B cell (primary cell): ENCODE results near the gene COL6A5. TPM values are rescaled to one million over a fixed set of nuclear protein-coding genes. Genes with fewer than 3 reads are reported as not detected.

Source experiments
- ATAC-seq: fragments of 200-7000 bp; cut with Tn5 transposase; one replicate; pipeline ENCODE4 v1.10.0; 2021; ENCODE audit warnings: low read depth, mild to moderate bottlenecking, moderate number of reproducible peaks, moderate library complexity
- CTCF ChIA-PET: fragments of 350-600 bp; sonication (Branson Sonifier 250); formaldehyde crosslinking; loops from one replicate; lab custom pipeline; 2021; ENCODE audit warnings: antibody characterized with exemption, inconsistent platforms; lab: Charles Lee
- POLR2A ChIA-PET: fragments of 350-600 bp; sonication (Branson Sonifier 250); formaldehyde crosslinking; loops from one replicate; lab custom pipeline; 2021; ENCODE audit warnings: antibody characterized with exemption; lab: Charles Lee
- DNase-seq: peaks from one replicate; pipeline ENCODE4 v3.0.0; 2013
- H2AFZ ChIP-seq: 2 replicates; pipeline ENCODE4 v1.6.1; 2012; ENCODE audit warnings: mild to moderate bottlenecking, low read depth, low read length; ENCODE audit not compliant: insufficient read depth, poor library complexity, severe bottlenecking
- H3K27ac ChIP-seq, 2 donors: 1 replicate in 1 of 2; 2 replicates in 1 of 2; pipeline ENCODE4 v1.5.1; 2012 to 2013; ENCODE audit warnings: low read length in 2 of 2, mild to moderate bottlenecking in 2 of 2, moderate library complexity in 1 of 2
- H3K27me3 ChIP-seq, 4 experiments: fragments of 200-600 bp in 1 of 4; sonication (generic) in 1 of 4; replicated peaks in 1 of 4; 1 replicate in 2 of 4; 2 replicates in 2 of 4; pipeline versions ENCODE4 v1.6.1 to v1.7.0; 2013 to 2016; ENCODE audit warnings: low read length in 3 of 4, mild to moderate bottlenecking in 2 of 4, mixed read lengths in 1 of 4, moderate library complexity in 1 of 4; ENCODE audit not compliant: insufficient read depth in 4 of 4, control insufficient read depth in 3 of 4; ENCODE audit errors: control extremely low read depth in 1 of 4
- H3K36me3 ChIP-seq, 2 experiments: replicated peaks in 1 of 2; 1 replicate in 1 of 2; 2 replicates in 1 of 2; pipeline versions ENCODE4 v1.6.1 to v1.7.1; 2013; ENCODE audit warnings: low read length in 1 of 2; ENCODE audit not compliant: insufficient read depth in 2 of 2, control insufficient read depth in 1 of 2; ENCODE audit errors: control extremely low read depth in 1 of 2, extremely low read depth in 1 of 2
- H3K4me1 ChIP-seq, 2 donors: fragments of 200-600 bp in 1 of 2; sonication (generic) in 1 of 2; 1 replicate in 1 of 2; 2 replicates in 1 of 2; pipeline versions ENCODE4 v1.5.1 to v1.6.1; 2013 to 2017; ENCODE audit warnings: low read length in 2 of 2; ENCODE audit not compliant: control insufficient read depth in 2 of 2, insufficient read depth in 2 of 2
- H3K4me2 ChIP-seq: replicated peaks from 2 replicates; pipeline ENCODE3; 2012; ENCODE audit warnings: mild to moderate bottlenecking, low read depth, low read length; ENCODE audit not compliant: poor library complexity, severe bottlenecking
- H3K4me3 ChIP-seq, 5 experiments: fragments of 200-600 bp in 1 of 5; sonication (generic) in 1 of 5; 1 replicate in 3 of 5; 2 replicates in 2 of 5; pipeline versions ENCODE4 v1.5.1 to v1.7.0; 2011 to 2016; ENCODE audit warnings: low read length in 4 of 5, mild to moderate bottlenecking in 4 of 5, low read depth in 2 of 5, control low read depth in 1 of 5, moderate library complexity in 1 of 5; ENCODE audit not compliant: insufficient read depth in 1 of 5; ENCODE audit errors: control extremely low read depth in 1 of 5, extremely low read depth in 1 of 5
- H3K79me2 ChIP-seq: fragments of 200-600 bp; sonication (generic); one replicate; pipeline ENCODE4 v1.6.0; 2016; ENCODE audit warnings: low read length; ENCODE audit not compliant: control insufficient read depth, insufficient read depth
- H3K9ac ChIP-seq: fragments of 200-600 bp; sonication (generic); 2 replicates; pipeline ENCODE4 v1.6.1; 2017; ENCODE audit warnings: mild to moderate bottlenecking, low read length, moderate library complexity
- H3K9me3 ChIP-seq, 3 donors: one replicate each; pipeline versions ENCODE4 v1.6.1 to v1.7.1; 2013; ENCODE audit warnings: low read length in 2 of 3; ENCODE audit not compliant: control insufficient read depth in 2 of 3, insufficient read depth in 1 of 3; ENCODE audit errors: control extremely low read depth in 1 of 3
- H4K20me1 ChIP-seq: 2 replicates; pipeline ENCODE4 v1.6.0; 2012; ENCODE audit warnings: mild to moderate bottlenecking, low read length; ENCODE audit not compliant: insufficient read depth, control insufficient read depth, poor library complexity, severe bottlenecking
- H3K27ac Mint-ChIP-seq: one replicate; pipeline ENCODE4 v1.8.0; 2021; ENCODE audit warnings: mixed read lengths
- H3K27me3 Mint-ChIP-seq: one replicate; pipeline ENCODE4 v1.8.0; 2021; ENCODE audit warnings: mixed read lengths
- H3K4me1 Mint-ChIP-seq: one replicate; pipeline ENCODE4 v1.8.0; 2021; ENCODE audit warnings: mixed read lengths
- H3K4me3 Mint-ChIP-seq: one replicate; pipeline ENCODE4 v1.8.0; 2021; ENCODE audit warnings: mixed read lengths
- H3K9me3 Mint-ChIP-seq: one replicate; pipeline ENCODE4 v1.8.0; 2022; ENCODE audit warnings: mixed read lengths; ENCODE audit not compliant: insufficient read depth
- EZH2 ChIP-seq: IDR thresholded peaks from 2 replicates; pipeline ENCODE4 v1.6.1; 2012; ENCODE audit warnings: borderline replicate concordance, low read depth, mild to moderate bottlenecking, moderate library complexity, low read length; ENCODE audit not compliant: insufficient read depth, poor library complexity, severe bottlenecking
- WGBS: methylation state at CpG from one replicate; pipeline ENCODE4 v1.1.5; 2013; ENCODE audit warnings: missing lambda C conversion rate; ENCODE audit not compliant: insufficient coverage; 5-methylcytosine and 5-hydroxymethylcytosine counted together
- intact Hi-C: fragments of 100-400 bp; cut with micrococcal nuclease; formaldehyde crosslinking; loops from one replicate; pipeline ENCODE4 v1.10.0; 2022
- polyA plus RNA-seq: library from polyadenylated mRNA; depleted of rRNA; stranded (reverse); fragments of >200 nt; gene quantifications from 2 replicates; pipeline ENCODE4 v1.2.3, GENCODE V29; 2012
- total RNA-seq, 2 donors: library from RNA; stranded (reverse); fragments of 120-200 nt in 1 of 2; gene quantifications; 1 replicate in 1 of 2; 2 replicates in 1 of 2; pipeline versions ENCODE4 v1.2.3 to v1.2.4, GENCODE V29; 2013 to 2022
- TF ChIP-seq, protein P1 (sequence below): fragments of 200-600 bp; IDR thresholded peaks from one replicate; pipeline ENCODE4 v1.8.0; 2022; ENCODE audit warnings: antibody characterized with exemption, mild to moderate bottlenecking

COL6A5 gene
- total and polyA plus RNA-seq, 2 donors (not counting 1 experiment from before 2014, with no cell fraction given): not detected

DNA sequence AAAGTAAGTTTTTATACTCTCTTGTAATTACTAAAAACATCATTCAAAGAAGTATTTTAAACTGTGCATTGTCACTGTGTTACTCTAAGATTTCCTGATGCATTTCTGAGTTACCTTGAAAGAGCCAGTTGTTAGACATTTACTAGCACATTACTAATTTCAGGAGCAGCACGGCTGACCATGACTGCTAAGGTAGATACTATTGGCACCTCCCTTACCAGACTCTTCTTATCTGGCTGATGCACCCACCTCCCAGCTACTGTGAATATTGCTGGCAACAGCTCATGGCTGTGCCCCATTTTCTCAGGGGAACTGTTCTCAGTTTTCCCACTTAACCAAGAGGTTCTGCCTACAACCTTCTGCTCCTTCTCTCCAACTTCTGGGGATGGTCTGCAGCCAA lies 29.4 kb downstream of the COL6A5 start:
- Mint-ChIP-seq H3K4me3 (no peak overlapping the region), H3K9me3 (no peaks in the 10 kb centered on the region), H3K27ac (no peak overlapping the region), H3K4me1 (no peaks in the 10 kb centered on the region), H3K27me3 (peaks cover 5% of the 10 kb centered on the region)
- Histone ChIP-seq H2AFZ (no peak overlapping the region), H3K36me3 (no peaks in the 10 kb centered on the region), H3K9me3 (no peaks in the 10 kb centered on the region), H3K4me3 (no peak overlapping the region), H3K27me3 (no peaks in the 10 kb centered on the region), H3K9ac (no peak overlapping the region), H3K79me2 (no peaks in the 10 kb centered on the region), H3K4me1 (no peaks in the 10 kb centered on the region), H3K4me2 (no peak overlapping the region), H3K27ac (no peak overlapping the region), H4K20me1 (no peaks in the 10 kb centered on the region)
- DNase-seq (no peak), ATAC-seq (no peak)
- intact Hi-C loops: no loop called here
- ChIA-PET POLR2A (no interaction called here), CTCF (no interaction called here)
- WGBS: 67% methylated on average over 1 of the region's 1 CpG
- TF ChIP-seq, protein P1, sequence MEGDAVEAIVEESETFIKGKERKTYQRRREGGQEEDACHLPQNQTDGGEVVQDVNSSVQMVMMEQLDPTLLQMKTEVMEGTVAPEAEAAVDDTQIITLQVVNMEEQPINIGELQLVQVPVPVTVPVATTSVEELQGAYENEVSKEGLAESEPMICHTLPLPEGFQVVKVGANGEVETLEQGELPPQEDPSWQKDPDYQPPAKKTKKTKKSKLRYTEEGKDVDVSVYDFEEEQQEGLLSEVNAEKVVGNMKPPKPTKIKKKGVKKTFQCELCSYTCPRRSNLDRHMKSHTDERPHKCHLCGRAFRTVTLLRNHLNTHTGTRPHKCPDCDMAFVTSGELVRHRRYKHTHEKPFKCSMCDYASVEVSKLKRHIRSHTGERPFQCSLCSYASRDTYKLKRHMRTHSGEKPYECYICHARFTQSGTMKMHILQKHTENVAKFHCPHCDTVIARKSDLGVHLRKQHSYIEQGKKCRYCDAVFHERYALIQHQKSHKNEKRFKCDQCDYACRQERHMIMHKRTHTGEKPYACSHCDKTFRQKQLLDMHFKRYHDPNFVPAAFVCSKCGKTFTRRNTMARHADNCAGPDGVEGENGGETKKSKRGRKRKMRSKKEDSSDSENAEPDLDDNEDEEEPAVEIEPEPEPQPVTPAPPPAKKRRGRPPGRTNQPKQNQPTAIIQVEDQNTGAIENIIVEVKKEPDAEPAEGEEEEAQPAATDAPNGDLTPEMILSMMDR: no peak
- TF ChIP-seq EZH2: no peak

DNA sequence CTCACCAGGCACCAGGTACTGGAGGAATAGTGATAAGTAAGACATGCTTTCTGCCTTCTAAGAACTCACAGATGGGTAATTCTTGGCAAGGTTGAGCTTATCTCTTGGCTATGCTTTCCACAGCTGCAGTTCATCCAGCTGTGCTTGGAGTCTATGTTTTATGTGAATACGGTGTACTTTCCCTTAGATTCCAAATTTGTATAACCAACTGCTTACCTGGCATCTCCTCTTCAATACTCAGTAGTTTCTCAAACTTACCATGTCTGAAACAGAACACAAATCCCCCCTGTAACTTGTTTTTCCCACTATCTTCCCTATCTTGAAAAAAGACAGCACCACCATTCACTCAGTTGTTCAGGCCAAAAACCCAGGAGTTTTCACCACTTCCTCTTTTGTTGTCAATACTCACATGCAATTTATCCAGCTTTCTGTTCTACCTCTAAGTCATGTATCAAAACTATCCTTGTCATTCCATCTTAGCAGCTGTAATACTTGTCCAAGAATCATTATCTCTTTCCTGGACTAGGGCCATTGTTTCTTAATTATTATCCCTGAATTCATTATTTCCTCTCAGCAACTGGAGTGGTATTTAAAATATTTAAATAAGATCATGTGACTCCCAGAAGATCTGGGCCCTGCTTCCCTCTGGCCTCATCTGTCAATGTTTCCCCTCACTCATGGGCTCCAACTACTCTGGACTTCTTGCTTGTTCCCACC lies 32.6 kb downstream of the COL6A5 start:
- ATAC-seq: no peak
- no CpG with 5 or more reads among the region's 1 CpG for WGBS
- intact Hi-C loops: no loop called here
- no peak overlapping the region for H3K4me3 ChIP-seq
- H3K27me3 ChIP-seq: no peaks in the 10 kb centered on the region
- ChIA-PET CTCF (no interaction called here), POLR2A (no interaction called here)
- H3K4me1 Mint-ChIP-seq: no peaks in the 10 kb centered on the region
- TF ChIP-seq, protein P1: no peak
- no peaks in the 10 kb centered on the region for H3K79me2 ChIP-seq
- H3K4me3 Mint-ChIP-seq: no peak overlapping the region
- H3K4me2 ChIP-seq: no peak overlapping the region
- no peak overlapping the region for H2AFZ ChIP-seq
- no peaks in the 10 kb centered on the region for H3K9me3 Mint-ChIP-seq
- DNase-seq: no peak
- H3K9ac ChIP-seq: no peak overlapping the region
- peaks cover 7% of the 10 kb centered on the region for H3K27me3 Mint-ChIP-seq
- no peak overlapping the region for H3K27ac Mint-ChIP-seq
- H3K27ac ChIP-seq: no peak overlapping the region
- H3K36me3 ChIP-seq: no peaks in the 10 kb centered on the region
- no peaks in the 10 kb centered on the region for H4K20me1 ChIP-seq
- H3K9me3 ChIP-seq: no peaks in the 10 kb centered on the region
- no peaks in the 10 kb centered on the region for H3K4me1 ChIP-seq
